Heart left ventricle (tissue), 16 donors: ENCODE results near the gene MAN2B2. TPM values are rescaled to one million over a fixed set of nuclear protein-coding genes. Genes with fewer than 3 reads are reported as not detected.

Experiments
- ATAC-seq, 4 donors: fragments of 200-7000 bp; cut with Tn5 transposase; one replicate each; pipeline ENCODE4 v1.9.1; 2020 to 2022; ENCODE audit warnings: moderate library complexity in 4 of 4, mild to moderate bottlenecking in 3 of 4, moderate number of reproducible peaks in 1 of 4
- DNase-seq, 5 donors: peaks; one replicate each; pipeline ENCODE4 v3.0.0-alpha.2; 2020
- H3K27ac ChIP-seq, 12 donors: fragments of 200-600 bp; sonication (generic) in 4 of 12; one replicate each; pipeline versions ENCODE4 v1.5.0 to v1.8.0; 2016 to 2022; ENCODE audit warnings: mild to moderate bottlenecking in 2 of 12
- H3K27me3 ChIP-seq, 9 donors: fragments of 200-600 bp; sonication (generic) in 2 of 9; one replicate each; pipeline versions ENCODE4 v1.5.1 to v1.8.0; 2016 to 2022; ENCODE audit warnings: mild to moderate bottlenecking in 3 of 9
- H3K36me3 ChIP-seq, 9 donors: fragments of 200-600 bp; sonication (generic) in 2 of 9; one replicate each; pipeline versions ENCODE4 v1.5.0 to v1.8.0; 2018 to 2022; ENCODE audit warnings: mild to moderate bottlenecking in 2 of 9
- H3K4me1 ChIP-seq, 12 donors: fragments of 200-600 bp; sonication (generic) in 4 of 12; one replicate each; pipeline versions ENCODE4 v1.5.0 to v1.8.0; 2016 to 2022; ENCODE audit warnings: mild to moderate bottlenecking in 3 of 12
- H3K4me3 ChIP-seq, 12 donors: fragments of 200-600 bp; sonication (generic) in 4 of 12; one replicate each; pipeline versions ENCODE4 v1.5.0 to v1.8.0; 2017 to 2022; ENCODE audit warnings: mild to moderate bottlenecking in 9 of 12, moderate library complexity in 4 of 12
- H3K9me3 ChIP-seq, 12 donors: fragments of 200-600 bp; sonication (generic) in 4 of 12; one replicate each; pipeline versions ENCODE4 v1.5.0 to v1.8.0; 2016 to 2022; ENCODE audit warnings: mild to moderate bottlenecking in 1 of 12
- CTCF ChIP-seq, 12 donors: fragments of 200-600 bp; sonication (generic) in 4 of 12; IDR thresholded peaks; one replicate each; pipeline versions ENCODE4 v1.5.0 to v1.8.0; 2018 to 2022; ENCODE audit warnings: antibody characterized with exemption in 12 of 12, mild to moderate bottlenecking in 5 of 12
- POLR2A ChIP-seq, 2 donors: fragments of 450-650 bp; IDR thresholded peaks; one replicate each; pipeline ENCODE4 v1.6.1; 2017; ENCODE audit warnings: antibody characterized with exemption in 2 of 2, mild to moderate bottlenecking in 2 of 2, moderate library complexity in 2 of 2
- WGBS, 4 donors: extraction: QIAGEN DNeasy Blood & Tissue Kit in 2 of 4; methylation state at CpG; one replicate each; pipeline versions ENCODE4 v1.1.5 to v1.1.7; 2013 to 2018; 5-methylcytosine and 5-hydroxymethylcytosine counted together
- intact Hi-C, 10 donors: fragments of 100-400 bp; cut with DNase I; formaldehyde crosslinking; loops; one replicate each; pipeline versions ENCODE4 v1.11.1 to v1.14.2; 2022
- polyA plus RNA-seq, 2 donors: library from polyadenylated mRNA; stranded (reverse); fragments of 200-250 nt; gene quantifications; one replicate each; pipeline ENCODE4 v1.2.3, GENCODE V29; 2013
- total RNA-seq, 9 donors: library from RNA; depleted of rRNA in 2 of 9; stranded (reverse); fragments of >200 nt in 2 of 9; fragmentation: NEBNext Ultra II Directional in 3 of 9; extraction: Animal tissue kit (Norgen Biotek cat#: 25700) in 3 of 9; gene quantifications; one replicate each; pipeline versions ENCODE4 v1.1.0 to v1.2.4, GENCODE V29; 2016 to 2023
- donor health status: ischemic (EF 13 %, LVEDD 7.1; RV severe dilation, severe dysfunction).
- donor health status: healthy with polysubstance abuse.
- donor health status: DM: no; HTN: yes; CAD: no.
- donor health status: DM: no; HTN: no; CAD: no.
- donor health status: ischemic (EF 25% LVEDD 6.9; RV normal size, moderate dysfunction).
- donor health status: ischemic (EF 25% LVEDD 5.7; RV mildly dilated, moderate dysfunction).
- donor health status: healthy.
- donor health status: DM: yes; HTN: yes; CAD: no.
- donor health status: ischemic (EF 35%, LVEDD 5.7; RV mildly dilated, moderate dysfunction).
- donor health status: nonischemic (EF 11% LVEDD 7.7; RV severe dilation, severe dysfunction).
- donor health status: DM: yes; HTN: yes; CAD: no.
- donor health status: PGD.
- donor health status: ischemic (EF 29% LVEDD 5.4; RV normal size, mild dysfunction).
- donor health status: nonischemic (EF 23%, LVEDD 6.1; RV moderate dilation, normal function).

The MAN2B2 gene
- total and polyA plus RNA-seq, 11 donors = 4.4 to 33.6 (median 19.8) TPM

- H3K36me3 ChIP-seq = peaks cover 0 to 69% (median 14%) of the 10 kb centered on the region in 9 donors
- H3K4me1 ChIP-seq = no peaks in the 10 kb centered on the region
- ATAC-seq = no peak
- H3K9me3 ChIP-seq = no peaks in the 10 kb centered on the region
- intact Hi-C loops = no loop called here
- no peak overlapping the region for H3K4me3 ChIP-seq
- DNase-seq = no peak
- no peaks in the 10 kb centered on the region for H3K27me3 ChIP-seq
- H3K27ac ChIP-seq = no peak overlapping the region
- TF ChIP-seq POLR2A (IDR thresholded peaks at IDR 0.05) (no peak), CTCF (IDR thresholded peaks at IDR 0.05) (no peak)
- 61 to 72% (median 65%) methylated on average over 15 to 16 of the region's 16 CpGs for WGBS, 4 donors
Observed at GRCh38 chr4:6595897-6596537, 21.0 kb downstream of the MAN2B2 start.

- TF ChIP-seq CTCF (IDR thresholded peaks at IDR 0.05) = no peak
- no peak for TF ChIP-seq POLR2A (IDR thresholded peaks at IDR 0.05)
- no peak for DNase-seq
- intact Hi-C loops = no loop called here
Observed at GRCh38 chr4:6596948-6597347, 22.0 kb downstream of the MAN2B2 start.

GRCh38 chr4:6598127-6598526, 23.1 kb downstream of the MAN2B2 start:
- H3K4me1 ChIP-seq = no peaks in the 10 kb centered on the region
- no peak overlapping the region for H3K27ac ChIP-seq
- ATAC-seq (no peak), DNase-seq (no peak)
- no peaks in the 10 kb centered on the region for H3K9me3 ChIP-seq
- TF ChIP-seq POLR2A (IDR thresholded peaks at IDR 0.05) = no peak
- TF ChIP-seq CTCF (IDR thresholded peaks at IDR 0.05) = no peak
- H3K36me3 ChIP-seq = peaks cover 0 to 77% (median 17%) of the 10 kb centered on the region in 9 donors
- no peaks in the 10 kb centered on the region for H3K27me3 ChIP-seq
- intact Hi-C loops = no loop called here
- WGBS, 4 donors = 88 to 100% (median 93%) methylated on average over 4 to 10 of the region's 10 CpGs
- no peak overlapping the region for H3K4me3 ChIP-seq

More at GRCh38 chr4:6596948-6597347, 22.0 kb downstream of the MAN2B2 start:
- Histone ChIP-seq H3K27me3 (no peaks in the 10 kb centered on the region), H3K36me3 (peaks cover 0 to 69% (median 17%) of the 10 kb centered on the region in 9 donors), H3K4me1 (no peaks in the 10 kb centered on the region), H3K4me3 (no peak overlapping the region), H3K9me3 (no peaks in the 10 kb centered on the region), H3K27ac (no peak overlapping the region)
- 94 to 96% (median 95%) methylated on average over 16 to 17 of the region's 17 CpGs for WGBS, 4 donors
- ATAC-seq = no peak

- H3K27ac ChIP-seq = no peak overlapping the region
- intact Hi-C loops = no loop called here
- WGBS, 4 donors = 69 to 80% (median 75%) methylated on average over 13 of the region's 13 CpGs
- no peak for DNase-seq
- no peak overlapping the region for H3K4me3 ChIP-seq
- ATAC-seq = peak in 1 of 4 donors; percentile 29
- H3K36me3 ChIP-seq = peaks cover 0 to 77% (median 17%) of the 10 kb centered on the region in 9 donors
- no peaks in the 10 kb centered on the region for H3K4me1 ChIP-seq
- no peaks in the 10 kb centered on the region for H3K9me3 ChIP-seq
- H3K27me3 ChIP-seq = no peaks in the 10 kb centered on the region
- no peak for TF ChIP-seq CTCF (IDR thresholded peaks at IDR 0.05)
- TF ChIP-seq POLR2A (IDR thresholded peaks at IDR 0.05) = no peak
Observed at GRCh38 chr4:6598641-6599040, 23.7 kb downstream of the MAN2B2 start.
